ENCODE measurements around the gene IGSF8. TPM values are rescaled to one million over a fixed set of nuclear protein-coding genes. Genes with fewer than 3 reads are reported as not detected.

IGSF8 gene
- total RNA-seq, 1 donor from 2014 or later: 42.8 TPM

- H3K27me3 ChIP-seq (ENCODE audit: insufficient read depth, low read length): peaks cover 25% of the 10 kb centered on the region
- Mint-ChIP-seq H3K4me1 (ENCODE audit: low read depth, unreplicated experiment) (peaks cover 19% of the 10 kb centered on the region), H3K9me3 (ENCODE audit: unreplicated experiment) (no peaks in the 10 kb centered on the region), H3K4me3 (ENCODE audit: unreplicated experiment) (peak overlapping the region; percentile 31), H3K27me3 (ENCODE audit: low read depth, unreplicated experiment) (peaks cover 18% of the 10 kb centered on the region), H3K36me3 (ENCODE audit: low read depth, unreplicated experiment) (no peaks in the 10 kb centered on the region), H3K27ac (ENCODE audit: unreplicated experiment) (no peak overlapping the region)
- no peak for TF ChIP-seq EZH2 (IDR thresholded peaks at IDR 0.05; ENCODE audit: insufficient read depth, low read length)
- peak; percentile 57 for TF ChIP-seq CTCF (IDR thresholded peaks at IDR 0.05; ENCODE audit: insufficient read depth, low read depth, low read length)
- no peak overlapping the region for H3K9ac ChIP-seq (ENCODE audit: low read length)
- no peaks in the 10 kb centered on the region for H3K36me3 ChIP-seq (ENCODE audit: insufficient read depth, low read length)
- H3K4me2 ChIP-seq (ENCODE audit: low read length): peak overlapping the region; percentile 57
- no peak overlapping the region for H3K27ac ChIP-seq (ENCODE audit: low read depth, low read length)
- no peaks in the 10 kb centered on the region for H3K9me3 ChIP-seq (ENCODE audit: insufficient read depth, low read depth, low read length)
- no peak for FAIRE-seq
- H3K4me3 ChIP-seq (ENCODE audit: insufficient read depth, low read depth, low read length): no peak overlapping the region
- no peaks in the 10 kb centered on the region for H3K79me2 ChIP-seq (ENCODE audit: insufficient read depth, low read length)
- DNase-seq (ENCODE audit: low read depth): no peak
- H3K4me1 ChIP-seq (ENCODE audit: insufficient read depth, low read length): peaks cover 5% of the 10 kb centered on the region
- no peak overlapping the region for H2AFZ ChIP-seq (ENCODE audit: low read depth, low read length)
- H4K20me1 ChIP-seq (ENCODE audit: insufficient read depth, low read length): no peaks in the 10 kb centered on the region
Observed at GRCh38 chr1:160046494-160047110, 51.8 kb downstream of the IGSF8 start.

DNA sequence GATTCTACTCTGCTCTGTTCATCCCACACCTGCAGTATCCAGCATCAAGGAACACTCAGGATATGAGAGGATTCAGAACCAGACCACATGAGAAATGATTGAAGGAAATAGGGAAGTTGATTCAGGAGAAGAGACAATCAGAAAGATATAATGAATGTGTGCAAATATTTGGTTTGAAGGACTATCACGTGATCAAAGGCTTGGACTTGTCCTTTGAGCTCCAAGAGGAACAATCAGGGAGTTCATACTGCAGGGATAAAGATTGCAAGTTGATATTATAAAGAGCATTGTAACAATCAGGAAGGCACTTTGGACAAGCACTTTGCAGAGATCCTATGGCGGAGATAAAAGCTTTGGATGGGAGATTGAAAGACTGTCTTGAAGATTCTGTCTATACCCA, 52.8 kb downstream of the IGSF8 start:
- Histone ChIP-seq H3K4me1 (ENCODE audit: insufficient read depth, low read length) (peaks cover 5% of the 10 kb centered on the region), H3K79me2 (ENCODE audit: insufficient read depth, low read length) (no peaks in the 10 kb centered on the region), H2AFZ (ENCODE audit: low read depth, low read length) (no peak overlapping the region), H3K27ac (ENCODE audit: low read depth, low read length) (no peak overlapping the region), H4K20me1 (ENCODE audit: insufficient read depth, low read length) (no peaks in the 10 kb centered on the region), H3K9me3 (ENCODE audit: insufficient read depth, low read depth, low read length) (no peaks in the 10 kb centered on the region), H3K9ac (ENCODE audit: low read length) (no peak overlapping the region), H3K36me3 (ENCODE audit: insufficient read depth, low read length) (no peaks in the 10 kb centered on the region), H3K4me2 (ENCODE audit: low read length) (no peak overlapping the region), H3K27me3 (ENCODE audit: insufficient read depth, low read length) (peaks cover 22% of the 10 kb centered on the region), H3K4me3 (ENCODE audit: insufficient read depth, low read depth, low read length) (no peak overlapping the region)
- DNase-seq (ENCODE audit: low read depth): no peak
- H3K27me3 Mint-ChIP-seq (ENCODE audit: low read depth, unreplicated experiment): peaks cover 17% of the 10 kb centered on the region
- no peaks in the 10 kb centered on the region for H3K9me3 Mint-ChIP-seq (ENCODE audit: unreplicated experiment)
- no peak overlapping the region for H3K4me3 Mint-ChIP-seq (ENCODE audit: unreplicated experiment)
- peaks cover 19% of the 10 kb centered on the region for H3K4me1 Mint-ChIP-seq (ENCODE audit: low read depth, unreplicated experiment)
- peaks cover 2% of the 10 kb centered on the region for H3K36me3 Mint-ChIP-seq (ENCODE audit: low read depth, unreplicated experiment)
- no peak for FAIRE-seq
- TF ChIP-seq EZH2 (IDR thresholded peaks at IDR 0.05; ENCODE audit: insufficient read depth, low read length) (no peak), CTCF (IDR thresholded peaks at IDR 0.05; ENCODE audit: insufficient read depth, low read depth, low read length) (no peak)
- H3K27ac Mint-ChIP-seq (ENCODE audit: unreplicated experiment): no peak overlapping the region

- Histone ChIP-seq H3K4me3 (ENCODE audit: insufficient read depth, low read depth, low read length) (no peak overlapping the region), H3K9me3 (ENCODE audit: insufficient read depth, low read depth, low read length) (no peaks in the 10 kb centered on the region), H3K27ac (ENCODE audit: low read depth, low read length) (no peak overlapping the region), H3K4me2 (ENCODE audit: low read length) (no peak overlapping the region), H2AFZ (ENCODE audit: low read depth, low read length) (no peak overlapping the region), H4K20me1 (ENCODE audit: insufficient read depth, low read length) (no peaks in the 10 kb centered on the region), H3K27me3 (ENCODE audit: insufficient read depth, low read length) (peaks cover 19% of the 10 kb centered on the region), H3K36me3 (ENCODE audit: insufficient read depth, low read length) (no peaks in the 10 kb centered on the region), H3K79me2 (ENCODE audit: insufficient read depth, low read length) (no peaks in the 10 kb centered on the region), H3K4me1 (ENCODE audit: insufficient read depth, low read length) (peaks cover 5% of the 10 kb centered on the region), H3K9ac (ENCODE audit: low read length) (no peak overlapping the region)
- H3K36me3 Mint-ChIP-seq (ENCODE audit: low read depth, unreplicated experiment): peaks cover 2% of the 10 kb centered on the region
- DNase-seq (ENCODE audit: low read depth): no peak
- TF ChIP-seq EZH2 (IDR thresholded peaks at IDR 0.05; ENCODE audit: insufficient read depth, low read length): no peak
- TF ChIP-seq CTCF (IDR thresholded peaks at IDR 0.05; ENCODE audit: insufficient read depth, low read depth, low read length): no peak
- no peaks in the 10 kb centered on the region for H3K9me3 Mint-ChIP-seq (ENCODE audit: unreplicated experiment)
- no peak for FAIRE-seq
- H3K4me3 Mint-ChIP-seq (ENCODE audit: unreplicated experiment): no peak overlapping the region
- peaks cover 20% of the 10 kb centered on the region for H3K27me3 Mint-ChIP-seq (ENCODE audit: low read depth, unreplicated experiment)
- no peak overlapping the region for H3K27ac Mint-ChIP-seq (ENCODE audit: unreplicated experiment)
- peaks cover 11% of the 10 kb centered on the region for H3K4me1 Mint-ChIP-seq (ENCODE audit: low read depth, unreplicated experiment)
Observed at GRCh38 chr1:160043543-160043942, 54.9 kb downstream of the IGSF8 start.
